K562 (cell line): ENCODE results near the gene KDF1.

Source experiments
- CTCF ChIP-seq, 3 experiments: IDR thresholded peaks in 2 of 3; conservative IDR thresholded peaks in 1 of 3; 2 replicates each; pipeline ENCODE4 v1.5.1; 2011 to 2012; ENCODE audit warnings: low read length in 3 of 3, mild to moderate bottlenecking in 3 of 3, control low read depth in 2 of 3, improper control_type of control experiment in 1 of 3, inconsistent platforms in 1 of 3, low read depth in 1 of 3, mixed read lengths in 1 of 3, moderate library complexity in 1 of 3; ENCODE audit not compliant: insufficient read depth in 2 of 3
- ZHX1 ChIP-seq: fragments of 150-350 bp; conservative IDR thresholded peaks from 2 replicates; pipeline ENCODE4 v1.6.1; 2014; ENCODE audit warnings: low read length

GRCh38 chr1:26996665-26997064, 36.4 kb upstream of the KDF1 start:
- TF ChIP-seq ZHX1 = no peak
- TF ChIP-seq CTCF (IDR thresholded peaks at IDR 0.05 in 2 of 3, conservative IDR thresholded peaks at IDR 0.05 in 1 of 3; ENCODE audit: insufficient read depth in 2 of 3, low read depth in 1 of 3, low read length in 3 of 3) = no peak
